ENCODE data around the gene LGR4.

The LGR4 gene

DNA sequence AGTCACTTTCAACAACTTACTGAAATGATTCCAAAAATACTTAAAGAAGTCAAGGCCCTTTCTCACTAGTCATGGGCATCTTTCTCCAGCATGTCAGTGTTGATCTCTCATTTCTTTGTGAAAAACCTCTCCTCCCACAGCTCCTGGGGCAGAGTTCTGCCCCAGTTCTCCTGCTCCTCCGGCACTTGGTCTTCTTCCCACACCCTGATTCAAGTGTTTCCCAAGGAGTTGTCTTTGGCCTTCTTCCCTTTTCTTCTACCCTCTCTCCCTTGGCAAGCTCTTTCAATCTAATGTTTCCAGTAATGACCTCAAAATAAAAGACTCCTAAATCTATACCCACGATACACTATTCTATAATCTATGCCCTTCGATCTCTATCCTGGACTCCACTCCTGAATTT, 67.5 kb downstream of the LGR4 start:
- no peak for TF ChIP-seq ARNT (IDR thresholded peaks at IDR 0.05)
- no peak for DNase-seq (ENCODE audit: extremely low spot score)
- ChIA-PET POLR2A (no interaction called here), CTCF (interaction anchor here (1.1 kb wide), 1 partner anchor 10 kb away, joined by 3 read pairs; no protein-coding TSS in a partner anchor)

DNA sequence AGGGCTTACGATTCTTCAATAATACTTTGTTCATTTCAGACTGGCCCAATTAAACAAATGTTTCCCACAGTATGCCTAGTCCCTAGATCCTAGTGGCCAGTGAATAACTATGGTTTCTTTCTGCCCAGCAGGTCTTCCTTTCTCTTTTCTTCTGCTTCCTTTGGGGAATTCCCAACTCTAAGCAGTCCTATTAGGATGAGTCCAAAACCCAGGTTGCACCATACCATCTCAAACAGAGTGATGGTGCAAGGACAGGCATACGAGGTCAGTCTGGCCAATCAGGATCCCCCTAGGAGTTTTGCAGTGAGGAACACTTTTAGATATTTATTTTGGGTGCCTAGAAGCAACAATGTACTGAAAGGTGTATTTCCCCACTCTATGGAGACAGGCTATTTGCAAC, 68.2 kb downstream of the LGR4 start:
- POLR2A ChIA-PET, result no interaction called here
- TF ChIP-seq LEF1 (IDR thresholded peaks at IDR 0.05; ENCODE audit: borderline replicate concordance) (no peak), FOXM1 (IDR thresholded peaks at IDR 0.05; ENCODE audit: borderline replicate concordance) (no peak), SUZ12 (IDR thresholded peaks at IDR 0.05) (no peak), SP1 (IDR thresholded peaks at IDR 0.05) (no peak)

DNA sequence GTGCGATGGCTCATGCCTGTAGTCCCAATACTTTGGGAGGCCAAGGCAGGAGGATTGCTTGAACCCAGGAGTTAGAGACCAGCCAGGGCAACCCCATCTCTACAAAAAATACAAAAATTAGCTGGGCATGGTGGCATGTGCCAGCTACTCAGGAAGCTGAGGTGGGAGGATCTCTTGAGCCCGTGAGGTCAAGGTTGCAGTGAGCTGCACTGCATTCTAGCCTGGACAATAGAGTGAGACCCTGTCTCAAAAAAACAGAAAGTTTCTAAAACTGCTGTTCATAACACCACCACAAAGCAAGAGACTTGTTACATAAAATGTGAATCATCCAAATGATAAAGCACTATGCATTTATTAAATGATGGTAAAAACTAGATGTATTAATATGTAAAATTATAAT, 69.4 kb downstream of the LGR4 start:
- DNase-seq (ENCODE audit: extremely low spot score), result no peak
- TF ChIP-seq CTBP1 (IDR thresholded peaks at IDR 0.05; ENCODE audit: borderline replicate concordance), result no peak
- no peak for TF ChIP-seq BHLHE40 (IDR thresholded peaks at IDR 0.05; ENCODE audit: borderline replicate concordance)
- TF ChIP-seq NFRKB (IDR thresholded peaks at IDR 0.05), result no peak
- TF ChIP-seq FOXK2 (IDR thresholded peaks at IDR 0.05), result no peak
- TF ChIP-seq FOXM1 (IDR thresholded peaks at IDR 0.05; ENCODE audit: borderline replicate concordance), result no peak
- no peak for TF ChIP-seq HDGF (IDR thresholded peaks at IDR 0.05; ENCODE audit: borderline replicate concordance)
- no peak for TF ChIP-seq SP1 (IDR thresholded peaks at IDR 0.05)
- TF ChIP-seq ZNF384 (IDR thresholded peaks at IDR 0.05), result no peak
- TF ChIP-seq, protein P1, sequence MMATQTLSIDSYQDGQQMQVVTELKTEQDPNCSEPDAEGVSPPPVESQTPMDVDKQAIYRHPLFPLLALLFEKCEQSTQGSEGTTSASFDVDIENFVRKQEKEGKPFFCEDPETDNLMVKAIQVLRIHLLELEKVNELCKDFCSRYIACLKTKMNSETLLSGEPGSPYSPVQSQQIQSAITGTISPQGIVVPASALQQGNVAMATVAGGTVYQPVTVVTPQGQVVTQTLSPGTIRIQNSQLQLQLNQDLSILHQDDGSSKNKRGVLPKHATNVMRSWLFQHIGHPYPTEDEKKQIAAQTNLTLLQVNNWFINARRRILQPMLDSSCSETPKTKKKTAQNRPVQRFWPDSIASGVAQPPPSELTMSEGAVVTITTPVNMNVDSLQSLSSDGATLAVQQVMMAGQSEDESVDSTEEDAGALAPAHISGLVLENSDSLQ (IDR thresholded peaks at IDR 0.05), result no peak
- TF ChIP-seq L3MBTL2 (conservative IDR thresholded peaks at IDR 0.05), result no peak
- no peak for TF ChIP-seq LEF1 (IDR thresholded peaks at IDR 0.05; ENCODE audit: borderline replicate concordance)
- TF ChIP-seq ELF4 (IDR thresholded peaks at IDR 0.05), result no peak
- TF ChIP-seq ARNT (IDR thresholded peaks at IDR 0.05), result no peak
- no peak for TF ChIP-seq SUZ12 (IDR thresholded peaks at IDR 0.05)
- TF ChIP-seq FOXA1 (IDR thresholded peaks at IDR 0.05), result no peak
- TF ChIP-seq TARDBP (IDR thresholded peaks at IDR 0.05), result no peak
- POLR2A ChIA-PET, result no interaction called here
- CTCF ChIA-PET, result no interaction called here

More for the DNA sequence above, 68.2 kb downstream of the LGR4 start:
- CTCF ChIA-PET, result no interaction called here
- no peak for DNase-seq (ENCODE audit: extremely low spot score)

DNA sequence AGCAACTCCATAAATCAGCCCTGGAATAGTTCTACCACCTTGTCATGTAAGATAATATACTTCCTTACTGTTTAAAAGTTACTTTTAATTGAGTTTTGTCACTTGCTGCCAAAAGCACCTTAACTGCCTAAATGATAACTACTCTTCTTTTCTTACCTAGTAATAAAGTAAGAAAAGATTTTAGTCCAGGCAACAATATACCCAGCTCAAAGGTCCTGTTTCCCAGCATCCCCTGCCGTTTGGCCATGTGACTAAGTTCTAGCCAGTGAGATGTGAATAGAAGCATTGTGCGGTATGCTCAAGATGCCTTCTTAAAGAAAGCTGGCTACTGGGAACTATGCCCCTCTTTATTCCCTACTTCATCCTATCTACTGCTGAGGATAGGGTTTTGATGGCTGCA, 70.1 kb downstream of the LGR4 start:
- CTCF ChIA-PET, result interaction anchor here (0.8 kb wide), 1 partner anchor 95 kb away, joined by 4 read pairs; no protein-coding TSS in a partner anchor
- TF ChIP-seq ZNF384 (IDR thresholded peaks at IDR 0.05) (no peak), HDGF (IDR thresholded peaks at IDR 0.05; ENCODE audit: borderline replicate concordance) (no peak), FOXA1 (IDR thresholded peaks at IDR 0.05) (no peak), FOXM1 (IDR thresholded peaks at IDR 0.05; ENCODE audit: borderline replicate concordance) (no peak), SP1 (IDR thresholded peaks at IDR 0.05) (no peak), CTBP1 (IDR thresholded peaks at IDR 0.05; ENCODE audit: borderline replicate concordance) (no peak), TARDBP (IDR thresholded peaks at IDR 0.05) (no peak), NFRKB (IDR thresholded peaks at IDR 0.05) (no peak), LEF1 (IDR thresholded peaks at IDR 0.05; ENCODE audit: borderline replicate concordance) (no peak), ELF4 (IDR thresholded peaks at IDR 0.05) (no peak), SUZ12 (IDR thresholded peaks at IDR 0.05) (no peak), ARNT (IDR thresholded peaks at IDR 0.05) (no peak), BHLHE40 (IDR thresholded peaks at IDR 0.05; ENCODE audit: borderline replicate concordance) (no peak), FOXK2 (IDR thresholded peaks at IDR 0.05) (no peak), L3MBTL2 (conservative IDR thresholded peaks at IDR 0.05) (no peak)
- TF ChIP-seq, protein P1 (IDR thresholded peaks at IDR 0.05), result no peak
- POLR2A ChIA-PET, result no interaction called here
- no peak for DNase-seq (ENCODE audit: extremely low spot score)

DNA sequence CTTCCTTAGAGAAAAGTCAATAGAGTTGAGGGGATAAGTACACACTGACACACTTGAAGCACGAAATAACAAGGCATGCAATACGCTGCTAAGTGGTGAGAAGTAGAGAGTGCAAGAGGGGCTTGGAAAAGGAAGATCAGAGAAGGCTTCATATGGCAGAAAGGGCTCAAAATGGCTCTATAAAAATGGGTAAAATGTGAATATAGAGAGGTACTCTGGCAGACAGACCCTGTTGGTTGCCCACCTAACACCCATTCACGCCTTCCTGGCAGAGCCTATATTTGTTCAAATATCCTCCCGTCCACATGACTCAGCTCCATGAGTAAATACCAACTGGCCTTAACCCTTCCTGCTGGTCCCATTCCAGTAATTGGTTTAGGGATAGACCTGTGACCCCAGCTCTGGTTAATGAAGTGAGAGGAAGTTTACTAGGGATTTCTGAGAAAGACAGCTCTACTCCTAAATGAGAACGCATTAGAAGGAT, 70.7 kb downstream of the LGR4 start:
- ChIA-PET CTCF (interaction anchor here (0.6 to 0.8 kb wide), 3 partner anchors 8 to 96 kb away, joined by 3 to 4 read pairs (median 3); no protein-coding TSS in a partner anchor), POLR2A (no interaction called here)
- no peak for TF ChIP-seq TARDBP (IDR thresholded peaks at IDR 0.05)
- no peak for TF ChIP-seq NFRKB (IDR thresholded peaks at IDR 0.05)
- TF ChIP-seq FOXM1 (IDR thresholded peaks at IDR 0.05; ENCODE audit: borderline replicate concordance), result no peak
- TF ChIP-seq, protein P1 (IDR thresholded peaks at IDR 0.05), result no peak
- no peak for TF ChIP-seq ARNT (IDR thresholded peaks at IDR 0.05)
- TF ChIP-seq SUZ12 (IDR thresholded peaks at IDR 0.05), result no peak
- no peak for TF ChIP-seq FOXK2 (IDR thresholded peaks at IDR 0.05)
- TF ChIP-seq HDGF (IDR thresholded peaks at IDR 0.05; ENCODE audit: borderline replicate concordance), result no peak
- TF ChIP-seq LEF1 (IDR thresholded peaks at IDR 0.05; ENCODE audit: borderline replicate concordance), result no peak
- DNase-seq (ENCODE audit: extremely low spot score), result no peak

DNA sequence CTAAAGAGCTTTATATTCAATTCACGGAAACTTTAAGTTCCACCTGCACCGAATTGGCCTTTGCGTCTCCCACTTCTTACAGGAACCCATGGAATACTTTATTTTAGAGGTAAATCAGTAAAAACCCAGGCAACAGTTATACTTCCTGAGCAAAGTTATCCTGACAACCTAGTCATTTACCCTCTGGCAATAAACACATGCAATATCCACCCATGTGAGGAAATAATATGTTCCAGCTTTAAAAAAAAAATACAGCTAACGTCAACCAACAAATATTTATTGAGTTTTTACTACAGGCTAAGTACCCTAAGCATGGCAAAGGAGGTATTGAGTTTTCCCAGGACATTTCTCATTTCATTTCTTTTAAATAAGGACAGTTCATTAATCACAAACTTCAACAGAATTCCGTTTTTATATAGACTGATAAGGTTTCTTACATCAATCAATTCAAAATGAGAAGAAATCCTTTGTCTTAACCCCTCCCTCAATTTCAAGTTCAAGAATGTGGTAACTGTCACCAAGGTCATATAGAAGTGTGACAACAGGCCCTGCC, 71.2 kb downstream of the LGR4 start:
- TF ChIP-seq ZNF384 (IDR thresholded peaks at IDR 0.05) (no peak), L3MBTL2 (conservative IDR thresholded peaks at IDR 0.05) (no peak), HDGF (IDR thresholded peaks at IDR 0.05; ENCODE audit: borderline replicate concordance) (no peak), SUZ12 (IDR thresholded peaks at IDR 0.05) (no peak), BHLHE40 (IDR thresholded peaks at IDR 0.05; ENCODE audit: borderline replicate concordance) (no peak), FOXK2 (IDR thresholded peaks at IDR 0.05) (no peak), ARNT (IDR thresholded peaks at IDR 0.05) (no peak)
- POLR2A ChIA-PET, result no interaction called here
- CTCF ChIA-PET, result interaction anchor here (0.6 to 0.8 kb wide), 3 partner anchors 8 to 96 kb away, joined by 3 to 4 read pairs (median 3); no protein-coding TSS in a partner anchor
- DNase-seq (ENCODE audit: extremely low spot score), result no peak

Data from HEK293T (cell line).